HCT116 (cell line): ENCODE results near the gene PIAS4. TPM values are rescaled to one million over a fixed set of nuclear protein-coding genes. Genes with fewer than 3 reads are reported as not detected.

ENCODE experiments used
- ATAC-seq: fragments of 200-7000 bp; cut with Tn5 transposase; 2 replicates; pipeline ENCODE4 v1.9.1; 2020; ENCODE audit warnings: mild to moderate bottlenecking, moderate library complexity
- BruUV-seq: library from RNA; stranded (reverse); fragments of 400-500 nt; replicated peaks from 2 replicates; lab custom pipeline; 2021; lab: Mats Ljungman, UMichigan
- CTCF ChIA-PET: fragments of 300-600 bp; sonication (Branson Sonifier 250); formaldehyde crosslinking; loops from one replicate; lab custom pipeline; 2021; ENCODE audit warnings: antibody characterized with exemption; lab: Charles Lee
- POLR2A ChIA-PET: fragments of 300-600, 350-600 bp; sonication (Branson Sonifier 250); formaldehyde crosslinking; loops from one replicate; lab custom pipeline; 2021; ENCODE audit warnings: antibody characterized with exemption; lab: Charles Lee
- RAD21 ChIA-PET, 2 experiments: fragments of 300-600 bp; sonication (Branson Sonifier 250); formaldehyde crosslinking; loops; one replicate each; lab custom pipeline; 2023; ENCODE audit warnings: low total read pairs in 2 of 2; ENCODE audit not compliant: uncharacterized antibody in 2 of 2, unreplicated experiment in 2 of 2, low non-redundant PET in 1 of 2; lab: Charles Lee
- DNase-seq: peaks from one replicate; pipeline ENCODE4 v3.0.0-alpha.2; 2010; ENCODE audit warnings: low read depth, low spot score
- H2AFZ ChIP-seq: fragments of 200-600 bp; shearing (Covaris generic), sonication (generic); 2 replicates; pipeline ENCODE4 v1.6.1; 2017; ENCODE audit warnings: low read depth, mixed run types, mixed read lengths, antibody characterized with exemption, low read length; ENCODE audit not compliant: poor library complexity, severe bottlenecking
- H3K27ac ChIP-seq: 2 replicates; pipeline ENCODE4 v1.5.1; 2012; ENCODE audit warnings: low read depth, low read length
- H3K27me3 ChIP-seq: fragments of 200-600 bp; sonication (generic); 2 replicates; pipeline ENCODE4 v1.6.1; 2016; ENCODE audit warnings: mixed run types, low read length, mixed read lengths; ENCODE audit not compliant: insufficient read depth
- H3K36me3 ChIP-seq, 2 experiments: fragments of 200-500 bp in 1 of 2; fragments of 200-600 bp in 1 of 2; sonication (Bioruptor generic) in 1 of 2; sonication (generic) in 1 of 2; 2 replicates each; pipeline versions ENCODE4 v1.5.1 to v1.6.1; 2014 to 2016; ENCODE audit warnings: low read length in 2 of 2, inconsistent platforms in 1 of 2, mixed read lengths in 1 of 2, mixed run types in 1 of 2; ENCODE audit not compliant: insufficient read depth in 2 of 2, control insufficient read depth in 1 of 2
- H3K4me1 ChIP-seq, 2 experiments: fragments of 200-600 bp in 1 of 2; sonication (generic) in 1 of 2; 2 replicates each; pipeline versions ENCODE4 v1.5.1 to v1.6.1; 2012 to 2017; ENCODE audit warnings: low read length in 2 of 2, inconsistent platforms in 1 of 2, mild to moderate bottlenecking in 1 of 2, mixed read lengths in 1 of 2, mixed run types in 1 of 2, moderate library complexity in 1 of 2; ENCODE audit not compliant: insufficient read depth in 2 of 2, control insufficient read depth in 1 of 2
- H3K4me2 ChIP-seq: fragments of 200-600 bp; sonication (generic); 2 replicates; pipeline ENCODE4 v1.6.1; 2017; ENCODE audit warnings: mixed run types, low read length, mixed read lengths
- H3K4me3 ChIP-seq, 2 experiments: fragments of 200-600 bp in 1 of 2; sonication (generic) in 1 of 2; replicated peaks in 1 of 2; 2 replicates each; pipeline ENCODE4 v1.5.1; 2011 to 2016; ENCODE audit warnings: low read length in 2 of 2, control low read depth in 1 of 2, low read depth in 1 of 2, mild to moderate bottlenecking in 1 of 2, mixed read lengths in 1 of 2, mixed run types in 1 of 2
- H3K79me2 ChIP-seq: fragments of 200-600 bp; sonication (generic); 2 replicates; pipeline ENCODE4 v1.6.1; 2017; ENCODE audit warnings: mild to moderate bottlenecking, mixed run types, low read length, moderate library complexity, mixed read lengths; ENCODE audit not compliant: insufficient read depth
- H3K9ac ChIP-seq: fragments of 200-600 bp; sonication (generic); 2 replicates; pipeline ENCODE4 v1.6.1; 2016; ENCODE audit warnings: low read length, mixed read lengths
- H3K9me2 ChIP-seq: fragments of 200-600 bp; sonication (generic), shearing (Covaris generic); 2 replicates; pipeline ENCODE4 v1.6.1; 2017; ENCODE audit warnings: mixed run types, mild to moderate bottlenecking, moderate library complexity; ENCODE audit not compliant: insufficient read depth
- H3K9me3 ChIP-seq, 2 experiments: fragments of 200-500 bp in 1 of 2; fragments of 200-600 bp in 1 of 2; sonication (Bioruptor generic) in 1 of 2; sonication (generic) in 1 of 2; 2 replicates each; pipeline ENCODE4 v1.6.1; 2014 to 2017; ENCODE audit warnings: low read length in 2 of 2, mixed read lengths in 2 of 2, inconsistent platforms in 1 of 2, low read depth in 1 of 2, mild to moderate bottlenecking in 1 of 2, mixed run types in 1 of 2, moderate library complexity in 1 of 2; ENCODE audit not compliant: control insufficient read depth in 1 of 2, insufficient read depth in 1 of 2
- H4K20me1 ChIP-seq: fragments of 200-600 bp; sonication (generic), shearing (Covaris generic); 2 replicates; pipeline ENCODE4 v1.6.1; 2017; ENCODE audit warnings: mixed run types, mild to moderate bottlenecking, moderate library complexity; ENCODE audit not compliant: insufficient read depth
- CEBPB ChIP-seq: IDR thresholded peaks from 2 replicates; pipeline ENCODE4 v1.6.1; 2012; ENCODE audit warnings: low read depth
- ELF1 ChIP-seq: IDR thresholded peaks from 2 replicates; pipeline ENCODE4 v1.6.1; 2012; ENCODE audit warnings: low read depth, borderline replicate concordance
- EZH2 ChIP-seq: fragments of 200-600 bp; sonication (generic); IDR thresholded peaks from 2 replicates; pipeline ENCODE4 v1.6.1; 2017; ENCODE audit warnings: antibody characterized with exemption, mixed run types
- FOSL1 ChIP-seq: IDR thresholded peaks from 2 replicates; pipeline ENCODE4 v1.6.1; 2012; ENCODE audit warnings: low read depth
- JUND ChIP-seq: IDR thresholded peaks from 2 replicates; pipeline ENCODE4 v1.6.1; 2012
- POLR2A ChIP-seq: IDR thresholded peaks from 2 replicates; pipeline ENCODE4 v1.7.0; 2011; ENCODE audit warnings: borderline replicate concordance; ENCODE audit not compliant: insufficient read depth, insufficient read length; ENCODE audit errors: extremely low read depth
- POLR2AphosphoS5 ChIP-seq: IDR thresholded peaks from 2 replicates; pipeline ENCODE4 v1.6.1; 2011; ENCODE audit warnings: mild to moderate bottlenecking, low read depth, low read length, moderate library complexity
- RAD21 ChIP-seq: IDR thresholded peaks from 2 replicates; pipeline ENCODE4 v1.6.1; 2012; ENCODE audit warnings: low read depth, mild to moderate bottlenecking
- SP1 ChIP-seq: IDR thresholded peaks from 2 replicates; pipeline ENCODE4 v1.6.1; 2012; ENCODE audit warnings: low read depth
- SRF ChIP-seq: IDR thresholded peaks from 2 replicates; pipeline ENCODE4 v1.6.1; 2012; ENCODE audit warnings: low read depth
- YY1 ChIP-seq: IDR thresholded peaks from 2 replicates; pipeline ENCODE4 v1.6.1; 2011; ENCODE audit warnings: low read length, low read depth, moderate library complexity, mild to moderate bottlenecking; ENCODE audit not compliant: insufficient replicate concordance; ENCODE audit errors: extremely low read depth
- intact Hi-C: fragments of 100-400 bp; cut with micrococcal nuclease; formaldehyde crosslinking; loops from 2 replicates; pipeline ENCODE4 v1.10.0; 2022
- total RNA-seq: library from RNA; stranded (reverse); gene quantifications from one replicate; pipeline ENCODE4 v1.2.1, GENCODE V29; 2021; ENCODE audit not compliant: unreplicated experiment
- TF ChIP-seq, protein P1 (sequence below), 3 experiments: fragments of 200-600 bp in 1 of 3; sonication (generic) in 1 of 3; IDR thresholded peaks in 2 of 3; conservative IDR thresholded peaks in 1 of 3; 2 replicates each; pipeline ENCODE4 v1.5.1; 2012 to 2017; ENCODE audit warnings: low read depth in 2 of 3, low read length in 2 of 3, antibody characterized with exemption in 1 of 3, borderline replicate concordance in 1 of 3, control low read depth in 1 of 3, mild to moderate bottlenecking in 1 of 3, mixed read lengths in 1 of 3, mixed run types in 1 of 3, moderate library complexity in 1 of 3; ENCODE audit not compliant: insufficient read depth in 1 of 3
- TF ChIP-seq, protein P2 (sequence below): IDR thresholded peaks from 2 replicates; pipeline ENCODE4 v1.6.1; 2011; ENCODE audit warnings: mild to moderate bottlenecking, low read length, moderate library complexity; ENCODE audit not compliant: insufficient replicate concordance; ENCODE audit errors: extremely low read depth
- TF ChIP-seq, protein P3 (sequence below): IDR thresholded peaks from 2 replicates; pipeline ENCODE4 v1.6.1; 2012

PIAS4 gene
- total RNA-seq, 1 experiment from 2014 or later, result 28.4 TPM

DNA sequence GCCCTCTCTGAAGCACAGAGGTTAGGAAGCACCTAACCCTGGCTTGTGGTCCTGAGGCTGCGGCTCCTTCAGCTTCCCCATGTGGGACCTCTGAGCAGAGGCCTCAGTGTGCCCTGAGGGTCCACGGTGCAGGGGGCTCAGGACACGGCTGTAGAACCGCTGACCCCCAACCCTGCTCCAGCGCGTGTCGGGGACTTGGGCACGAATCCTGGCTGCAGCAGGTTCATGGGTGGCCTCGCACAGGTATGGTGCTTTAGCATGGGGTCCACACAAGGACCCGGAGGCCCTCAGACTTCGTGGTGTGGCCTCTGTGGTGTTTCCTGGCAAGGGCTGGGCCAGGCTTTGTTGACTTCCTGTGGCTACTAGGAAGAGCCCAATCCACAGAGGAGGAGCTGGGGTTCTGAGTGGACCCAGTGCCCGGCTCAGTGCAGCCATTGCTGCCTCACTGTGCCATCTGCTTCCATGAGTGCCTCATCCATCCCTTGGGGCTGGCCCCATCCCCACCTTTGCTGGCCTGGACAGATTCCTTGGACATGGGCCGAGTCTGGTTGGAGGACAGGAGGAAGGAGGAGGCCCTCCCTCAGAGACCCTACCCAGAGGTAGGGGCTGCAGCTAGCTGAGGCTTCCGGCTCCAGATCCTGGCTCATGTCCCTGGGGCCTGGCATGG, 34.7 kb downstream of the PIAS4 start:
- Histone ChIP-seq H2AFZ (no peak overlapping the region), H3K9me2 (no peaks in the 10 kb centered on the region), H3K36me3 (peaks cover 0 to 25% of the 10 kb centered on the region in 2 experiments; a peak in 2 of 4 replicates), H3K9me3 (no peaks in the 10 kb centered on the region), H3K4me3 (no peak overlapping the region), H4K20me1 (no peaks in the 10 kb centered on the region), H3K4me2 (no peak overlapping the region), H3K27me3 (no peaks in the 10 kb centered on the region), H3K4me1 (no peaks in the 10 kb centered on the region), H3K9ac (no peak overlapping the region), H3K27ac (no peak overlapping the region; the same call in 1 of the 2 replicates), H3K79me2 (peaks cover 35% of the 10 kb centered on the region)
- ChIA-PET RAD21 (no interaction called here), CTCF (no interaction called here), POLR2A (no interaction called here)
- ATAC-seq, result peak; percentile 30
- DNase-seq, result no peak
- TF ChIP-seq ELF1 (no peak), POLR2AphosphoS5 (peak; percentile 17), FOSL1 (no peak)
- TF ChIP-seq, protein P1, sequence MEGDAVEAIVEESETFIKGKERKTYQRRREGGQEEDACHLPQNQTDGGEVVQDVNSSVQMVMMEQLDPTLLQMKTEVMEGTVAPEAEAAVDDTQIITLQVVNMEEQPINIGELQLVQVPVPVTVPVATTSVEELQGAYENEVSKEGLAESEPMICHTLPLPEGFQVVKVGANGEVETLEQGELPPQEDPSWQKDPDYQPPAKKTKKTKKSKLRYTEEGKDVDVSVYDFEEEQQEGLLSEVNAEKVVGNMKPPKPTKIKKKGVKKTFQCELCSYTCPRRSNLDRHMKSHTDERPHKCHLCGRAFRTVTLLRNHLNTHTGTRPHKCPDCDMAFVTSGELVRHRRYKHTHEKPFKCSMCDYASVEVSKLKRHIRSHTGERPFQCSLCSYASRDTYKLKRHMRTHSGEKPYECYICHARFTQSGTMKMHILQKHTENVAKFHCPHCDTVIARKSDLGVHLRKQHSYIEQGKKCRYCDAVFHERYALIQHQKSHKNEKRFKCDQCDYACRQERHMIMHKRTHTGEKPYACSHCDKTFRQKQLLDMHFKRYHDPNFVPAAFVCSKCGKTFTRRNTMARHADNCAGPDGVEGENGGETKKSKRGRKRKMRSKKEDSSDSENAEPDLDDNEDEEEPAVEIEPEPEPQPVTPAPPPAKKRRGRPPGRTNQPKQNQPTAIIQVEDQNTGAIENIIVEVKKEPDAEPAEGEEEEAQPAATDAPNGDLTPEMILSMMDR (IDR thresholded peaks at IDR 0.05 in 2 of 3, conservative IDR thresholded peaks at IDR 0.05 in 1 of 3; ENCODE audit: borderline replicate concordance in 1 of 3, insufficient read depth in 1 of 3, low read depth in 2 of 3, low read length in 2 of 3), result no peak
- intact Hi-C loops, result no loop called here
- no TSS peak for BruUV-seq

GRCh38 chr19:4042731-4043082, 35.2 kb downstream of the PIAS4 start:
- H3K4me1 ChIP-seq, result no peaks in the 10 kb centered on the region
- no peak overlapping the region for H3K9ac ChIP-seq
- no peak overlapping the region; the same call in 1 of the 2 replicates for H3K27ac ChIP-seq
- H3K79me2 ChIP-seq, result peaks cover 40% of the 10 kb centered on the region
- H2AFZ ChIP-seq, result no peak overlapping the region
- H4K20me1 ChIP-seq, result no peaks in the 10 kb centered on the region
- intact Hi-C loops, result no loop called here
- peaks cover 0 to 29% of the 10 kb centered on the region in 2 experiments; a peak in 2 of 4 replicates for H3K36me3 ChIP-seq
- DNase-seq (no peak), ATAC-seq (peak; percentile 40)
- no peak for TF ChIP-seq SRF
- TF ChIP-seq, protein P2, sequence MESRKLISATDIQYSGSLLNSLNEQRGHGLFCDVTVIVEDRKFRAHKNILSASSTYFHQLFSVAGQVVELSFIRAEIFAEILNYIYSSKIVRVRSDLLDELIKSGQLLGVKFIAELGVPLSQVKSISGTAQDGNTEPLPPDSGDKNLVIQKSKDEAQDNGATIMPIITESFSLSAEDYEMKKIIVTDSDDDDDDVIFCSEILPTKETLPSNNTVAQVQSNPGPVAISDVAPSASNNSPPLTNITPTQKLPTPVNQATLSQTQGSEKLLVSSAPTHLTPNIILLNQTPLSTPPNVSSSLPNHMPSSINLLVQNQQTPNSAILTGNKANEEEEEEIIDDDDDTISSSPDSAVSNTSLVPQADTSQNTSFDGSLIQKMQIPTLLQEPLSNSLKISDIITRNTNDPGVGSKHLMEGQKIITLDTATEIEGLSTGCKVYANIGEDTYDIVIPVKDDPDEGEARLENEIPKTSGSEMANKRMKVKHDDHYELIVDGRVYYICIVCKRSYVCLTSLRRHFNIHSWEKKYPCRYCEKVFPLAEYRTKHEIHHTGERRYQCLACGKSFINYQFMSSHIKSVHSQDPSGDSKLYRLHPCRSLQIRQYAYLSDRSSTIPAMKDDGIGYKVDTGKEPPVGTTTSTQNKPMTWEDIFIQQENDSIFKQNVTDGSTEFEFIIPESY, result no peak
- no peak for TF ChIP-seq CEBPB
- no peak for TF ChIP-seq JUND
- TF ChIP-seq RAD21, result no peak
- TF ChIP-seq POLR2A, result no peak
- TF ChIP-seq SP1, result no peak
- TF ChIP-seq YY1, result no peak
- TF ChIP-seq, protein P3, sequence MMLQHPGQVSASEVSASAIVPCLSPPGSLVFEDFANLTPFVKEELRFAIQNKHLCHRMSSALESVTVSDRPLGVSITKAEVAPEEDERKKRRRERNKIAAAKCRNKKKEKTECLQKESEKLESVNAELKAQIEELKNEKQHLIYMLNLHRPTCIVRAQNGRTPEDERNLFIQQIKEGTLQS, result no peak
- TF ChIP-seq ELF1, result no peak
- TF ChIP-seq EZH2, result no peak
- H3K4me2 ChIP-seq, result no peak overlapping the region
- ChIA-PET POLR2A (no interaction called here), CTCF (no interaction called here), RAD21 (no interaction called here)
- H3K9me3 ChIP-seq, result no peaks in the 10 kb centered on the region
- no peaks in the 10 kb centered on the region for H3K27me3 ChIP-seq
- no peak overlapping the region for H3K4me3 ChIP-seq
- H3K9me2 ChIP-seq, result no peaks in the 10 kb centered on the region
- BruUV-seq, result no TSS peak
